SK-N-SH (cell line): ENCODE measurements around the gene ACLY. TPM values are rescaled to one million over a fixed set of nuclear protein-coding genes. Genes with fewer than 3 reads are reported as not detected.

Experiments
- CTCF ChIA-PET: fragments of 300-600, 350-600 bp; formaldehyde crosslinking; extraction: SDS; loops from one replicate; lab custom pipeline; 2021; lab: Yijun Ruan, JAX
- POLR2A ChIA-PET: fragments of 350-600 bp; sonication (Branson Sonifier 250); formaldehyde crosslinking; extraction: SDS; loops from one replicate; lab custom pipeline; 2020; ENCODE audit warnings: antibody characterized with exemption, inconsistent platforms; lab: Yijun Ruan, JAX
- DNase-seq: peaks from one replicate; pipeline ENCODE4 v3.0.0; 2012
- H2AFZ ChIP-seq: fragments of 200-600 bp; sonication (generic); 2 replicates; pipeline ENCODE4 v1.8.1; 2016; ENCODE audit warnings: antibody characterized with exemption, mild to moderate bottlenecking, low read depth
- H3F3A ChIP-seq: fragments of 200-600 bp; sonication (generic); replicated peaks from 2 replicates; pipeline ENCODE3; 2016; ENCODE audit warnings: antibody characterized with exemption, mild to moderate bottlenecking; ENCODE audit not compliant: insufficient read depth
- H3K27ac ChIP-seq, 2 experiments: fragments of 200-500 bp in 1 of 2; fragments of 200-600 bp in 1 of 2; sonication (Bioruptor generic) in 1 of 2; sonication (generic), shearing (Covaris generic) in 1 of 2; 2 replicates each; pipeline versions ENCODE4 v1.5.1 to v1.6.1; 2014 to 2016; ENCODE audit warnings: low read depth in 2 of 2, inconsistent platforms in 1 of 2, low read length in 1 of 2, mild to moderate bottlenecking in 1 of 2, mixed read lengths in 1 of 2
- H3K27me3 ChIP-seq: fragments of 200-600 bp; sonication (generic), shearing (Covaris generic); 2 replicates; pipeline ENCODE4 v1.6.1; 2016; ENCODE audit warnings: mixed run types; ENCODE audit not compliant: insufficient read depth
- H3K36me3 ChIP-seq, 2 experiments: fragments of 200-500 bp in 1 of 2; fragments of 200-600 bp in 1 of 2; sonication (Bioruptor generic) in 1 of 2; sonication (generic) in 1 of 2; replicated peaks in 1 of 2; 2 replicates each; pipeline versions ENCODE3 to v1.5.1; 2014 to 2016; ENCODE audit warnings: low read length in 1 of 2, mild to moderate bottlenecking in 1 of 2; ENCODE audit not compliant: insufficient read depth in 2 of 2, control insufficient read depth in 1 of 2
- H3K4me1 ChIP-seq, 2 experiments: fragments of 200-500 bp in 1 of 2; fragments of 200-600 bp in 1 of 2; sonication (Bioruptor generic) in 1 of 2; sonication (generic), shearing (Covaris generic) in 1 of 2; 2 replicates each; pipeline versions ENCODE4 v1.5.1 to v1.6.1; 2014 to 2016; ENCODE audit warnings: low read depth in 1 of 2, low read length in 1 of 2, mixed run types in 1 of 2; ENCODE audit not compliant: insufficient read depth in 2 of 2, control insufficient read depth in 1 of 2
- H3K4me2 ChIP-seq: fragments of 200-600 bp; sonication (generic), shearing (Covaris generic); 2 replicates; pipeline ENCODE4 v1.6.1; 2017; ENCODE audit warnings: mixed run types
- H3K4me3 ChIP-seq, 2 experiments: fragments of 200-500 bp in 1 of 2; fragments of 200-600 bp in 1 of 2; sonication (Bioruptor generic) in 1 of 2; sonication (generic), shearing (Covaris generic) in 1 of 2; 2 replicates each; pipeline versions ENCODE4 v1.5.1 to v1.8.1; 2014 to 2016; ENCODE audit warnings: low read depth in 2 of 2, inconsistent platforms in 1 of 2, low read length in 1 of 2, mild to moderate bottlenecking in 1 of 2, mixed read lengths in 1 of 2, moderate library complexity in 1 of 2
- H3K79me2 ChIP-seq: fragments of 200-600 bp; sonication (generic); 2 replicates; pipeline ENCODE4 v1.8.1; 2017; ENCODE audit warnings: mild to moderate bottlenecking; ENCODE audit not compliant: insufficient read depth
- H3K9ac ChIP-seq: fragments of 200-600 bp; sonication (generic); 2 replicates; pipeline ENCODE4 v1.6.1; 2017; ENCODE audit warnings: mixed run types
- H3K9me2 ChIP-seq: fragments of 200-600 bp; sonication (generic); 2 replicates; pipeline ENCODE4 v1.6.1; 2017; ENCODE audit warnings: mixed run types
- H3K9me3 ChIP-seq: fragments of 200-600 bp; sonication (generic); 2 replicates; pipeline ENCODE4 v1.6.1; 2017; ENCODE audit warnings: mixed run types, mild to moderate bottlenecking, moderate library complexity
- H4K20me1 ChIP-seq: fragments of 200-600 bp; sonication (generic); 2 replicates; pipeline ENCODE4 v1.6.1; 2017; ENCODE audit warnings: mild to moderate bottlenecking, mixed run types; ENCODE audit not compliant: insufficient read depth
- ELF1 ChIP-seq: IDR thresholded peaks from 2 replicates; pipeline ENCODE4 v1.4.0; 2012
- EP300 ChIP-seq, 2 experiments: IDR thresholded peaks; 2 replicates each; pipeline versions ENCODE4 v1.4.0 to v1.6.1; 2012; ENCODE audit warnings: borderline replicate concordance in 1 of 2, low read depth in 1 of 2, low read length in 1 of 2
- FOXM1 ChIP-seq: IDR thresholded peaks from 2 replicates; pipeline ENCODE4 v1.4.0; 2012; ENCODE audit warnings: low read depth, mild to moderate bottlenecking
- JUND ChIP-seq: IDR thresholded peaks from 2 replicates; pipeline ENCODE4 v1.4.0; 2012
- MXI1 ChIP-seq: IDR thresholded peaks from 2 replicates; pipeline ENCODE4 v1.6.1; 2012; ENCODE audit warnings: mild to moderate bottlenecking, low read depth, low read length, improper control_type of control experiment
- NRF1 ChIP-seq: IDR thresholded peaks from 2 replicates; pipeline ENCODE4 v1.6.1; 2012; ENCODE audit warnings: low read depth, mild to moderate bottlenecking, low read length
- RCOR1 ChIP-seq: fragments of 150-350 bp; IDR thresholded peaks from 2 replicates; pipeline ENCODE4 v1.6.1; 2017; ENCODE audit warnings: antibody characterized with exemption, low read length
- RFX5 ChIP-seq: IDR thresholded peaks from 2 replicates; pipeline ENCODE4 v1.6.1; 2012; ENCODE audit warnings: mild to moderate bottlenecking, improper control_type of control experiment, low read length
- TCF12 ChIP-seq: IDR thresholded peaks from 2 replicates; pipeline ENCODE4 v1.4.0; 2012
- USF2 ChIP-seq: fragments of 150-350 bp; IDR thresholded peaks from 2 replicates; pipeline ENCODE4 v1.6.1; 2017; ENCODE audit warnings: antibody characterized with exemption, low read length, low read depth, borderline replicate concordance
- YY1 ChIP-seq: IDR thresholded peaks from 2 replicates; pipeline ENCODE4 v1.4.0; 2012; ENCODE audit warnings: low read depth, mild to moderate bottlenecking
- WGBS: methylation state at CpG from one replicate; pipeline ENCODE4 v1.1.6; 2017; ENCODE audit warnings: low lambda C conversion rate; 5-methylcytosine and 5-hydroxymethylcytosine counted together
- polyA plus RNA-seq, 3 experiments: library from polyadenylated mRNA; depleted of rRNA; stranded (reverse); fragments of >200 nt; gene quantifications; 2 replicates each; pipeline ENCODE4 v1.2.3, GENCODE V29; 2012

Gene ACLY
- polyA plus RNA-seq, 1 of the 3 experiments (the other 2 are of a cell fraction): 163 TPM

GRCh38 chr17:41901646-41902045 is 17.1 kb downstream of the ACLY start:
- H3K27me3 ChIP-seq: no peaks in the 10 kb centered on the region
- peaks cover 8% of the 10 kb centered on the region; the same call in 1 of the 2 replicates for H4K20me1 ChIP-seq
- no peak for DNase-seq
- CTCF ChIA-PET: no interaction called here
- H3K9me2 ChIP-seq: no peaks in the 10 kb centered on the region
- POLR2A ChIA-PET: no interaction called here
- peaks cover 6 to 17% of the 10 kb centered on the region in 2 experiments; a peak in 3 of 4 replicates for H3K4me1 ChIP-seq
- H3K79me2 ChIP-seq: peaks cover 40% of the 10 kb centered on the region; the same call in 1 of the 2 replicates
- no peak overlapping the region for H3K27ac ChIP-seq
- no peak for TF ChIP-seq NRF1
- 93% methylated on average over 10 of the region's 11 CpGs for WGBS
- H3K4me3 ChIP-seq: no peak overlapping the region
- no peak overlapping the region for H2AFZ ChIP-seq
- peaks cover 20% of the 10 kb centered on the region for H3F3A ChIP-seq
- H3K9me3 ChIP-seq: no peaks in the 10 kb centered on the region
- no peak overlapping the region for H3K9ac ChIP-seq
- H3K4me2 ChIP-seq: no peak overlapping the region
- peaks cover 62 to 81% of the 10 kb centered on the region in 2 experiments for H3K36me3 ChIP-seq

- Histone ChIP-seq H3K27me3 (no peaks in the 10 kb centered on the region), H2AFZ (no peak overlapping the region), H3K4me1 (peaks cover 15 to 28% of the 10 kb centered on the region in 2 experiments; a peak in 3 of 4 replicates), H4K20me1 (peaks cover 29% of the 10 kb centered on the region), H3K9me2 (no peaks in the 10 kb centered on the region), H3K9ac (no peak overlapping the region), H3K4me3 (no peak overlapping the region), H3K9me3 (no peaks in the 10 kb centered on the region), H3K27ac (peak overlapping the region in 1 of 2 experiments; percentile 76; a peak in 1 of 4 replicates), H3K79me2 (peaks cover 39% of the 10 kb centered on the region), H3K36me3 (peaks cover 59 to 66% of the 10 kb centered on the region in 2 experiments), H3K4me2 (no peak overlapping the region), H3F3A (peaks cover 36% of the 10 kb centered on the region)
- POLR2A ChIA-PET: no interaction called here
- 86% methylated on average over 6 of the region's 6 CpGs for WGBS
- TF ChIP-seq ELF1 (no peak), JUND (no peak), TCF12 (no peak)
- DNase-seq: no peak
- CTCF ChIA-PET: interaction anchor here (1.4 kb wide), 1 partner anchor 15 kb away, joined by 3 read pairs; no protein-coding TSS in a partner anchor
These were observed 22.0 kb downstream of the ACLY start for GRCh38 chr17:41896726-41897125.

GRCh38 chr17:41895617-41896016 is 23.1 kb downstream of the ACLY start:
- Histone ChIP-seq H3K79me2 (peaks cover 40% of the 10 kb centered on the region), H3K9me3 (no peaks in the 10 kb centered on the region)
- TF ChIP-seq FOXM1 (no peak), RCOR1 (peak; percentile 34; the same call in 1 of the 2 replicates), YY1 (no peak), MXI1 (peak; percentile 67; the same call in 1 of the 2 replicates), EP300 (IDR thresholded peaks at IDR 0.05; ENCODE audit: borderline replicate concordance in 1 of 2, low read depth in 1 of 2, low read length in 1 of 2) (peak in 1 of 2 experiments; percentile 48; a peak in 1 of 4 replicates), USF2 (no peak), RFX5 (no peak)
- TF ChIP-seq, all 33 proteins: peak for 3
- WGBS: 62% methylated on average over 5 of the region's 5 CpGs
- Histone ChIP-seq H3K9ac (no peak overlapping the region), H3K9me2 (no peaks in the 10 kb centered on the region), H2AFZ (no peak overlapping the region), H3K36me3 (peaks cover 57 to 67% of the 10 kb centered on the region in 2 experiments), H3K4me1 (peaks cover 15 to 28% of the 10 kb centered on the region in 2 experiments; a peak in 3 of 4 replicates), H3K27ac (peak overlapping the region; percentile 73 to 76), H3K4me3 (no peak overlapping the region), H4K20me1 (peaks cover 29% of the 10 kb centered on the region), H3F3A (peaks cover 38% of the 10 kb centered on the region), H3K4me2 (peak overlapping the region; percentile 37; the same call in 1 of the 2 replicates), H3K27me3 (no peaks in the 10 kb centered on the region)
- ChIA-PET POLR2A (interaction anchor here (1.9 to 2.0 kb wide), 2 partner anchors 23 to 31 kb away, joined by 6 to 9 read pairs; partner anchors contain the start of genes ACLY and KLHL11), CTCF (interaction anchor here (0.6 to 2.7 kb wide), 10 partner anchors 12 to 110 kb away, joined by 3 to 9 read pairs (median 4); partner anchors contain the start of genes ACLY and P3H4)
- peak; percentile 55 for DNase-seq
